Neuronal stem cell (in vitro differentiated cells): ENCODE data around the gene NTRK2.

Source experiments
- DNase-seq: peaks from one replicate; pipeline ENCODE4 v3.0.0-alpha.2; 2013; ENCODE audit warnings: low spot score
- H2AFZ ChIP-seq: one replicate; pipeline ENCODE4 v1.6.1; 2013; ENCODE audit warnings: mild to moderate bottlenecking, low read length, inconsistent platforms
- H2AK5ac ChIP-seq: 2 replicates; pipeline ENCODE4 v1.6.1; 2013; ENCODE audit warnings: low read depth, mild to moderate bottlenecking, inconsistent platforms, low read length, moderate library complexity, mixed read lengths
- H2BK120ac ChIP-seq: 2 replicates; pipeline ENCODE4 v1.6.1; 2013; ENCODE audit warnings: low read depth, mild to moderate bottlenecking, inconsistent platforms, low read length, moderate library complexity, mixed read lengths
- H2BK12ac ChIP-seq: one replicate; pipeline ENCODE4 v1.6.1; 2013; ENCODE audit warnings: low read length, inconsistent platforms
- H2BK15ac ChIP-seq: 2 replicates; pipeline ENCODE4 v1.6.1; 2013; ENCODE audit warnings: mild to moderate bottlenecking, low read length, inconsistent platforms, mixed read lengths
- H2BK5ac ChIP-seq: one replicate; pipeline ENCODE4 v1.6.1; 2013; ENCODE audit warnings: inconsistent platforms, mild to moderate bottlenecking, low read length, moderate library complexity
- H3K14ac ChIP-seq: one replicate; pipeline ENCODE4 v1.6.1; 2013; ENCODE audit warnings: low read length, inconsistent platforms
- H3K18ac ChIP-seq: 2 replicates; pipeline ENCODE4 v1.6.1; 2013; ENCODE audit warnings: low read length, inconsistent platforms
- H3K23ac ChIP-seq: 2 replicates; pipeline ENCODE4 v1.6.1; 2013; ENCODE audit warnings: low read depth, mild to moderate bottlenecking, mixed read lengths, low read length, inconsistent platforms; ENCODE audit not compliant: poor library complexity
- H3K27ac ChIP-seq: replicated peaks from 3 replicates; pipeline ENCODE4 v1.5.1; 2013; ENCODE audit warnings: low read length, inconsistent platforms
- H3K27me3 ChIP-seq, 3 experiments: 2 replicates each; pipeline ENCODE4 v1.6.1; 2013; ENCODE audit warnings: low read length in 3 of 3, mild to moderate bottlenecking in 2 of 3, inconsistent platforms in 1 of 3, low read depth in 1 of 3, mixed read lengths in 1 of 3, moderate library complexity in 1 of 3; ENCODE audit not compliant: control insufficient read depth in 3 of 3, insufficient read depth in 3 of 3
- H3K36me3 ChIP-seq, 2 donors: replicated peaks in 1 of 2; 2 replicates each; pipeline ENCODE4 v1.6.1; 2013; ENCODE audit warnings: low read length in 2 of 2; ENCODE audit not compliant: control insufficient read depth in 2 of 2, insufficient read depth in 2 of 2
- H3K4ac ChIP-seq: 2 replicates; pipeline ENCODE4 v1.6.1; 2013; ENCODE audit warnings: inconsistent platforms, mild to moderate bottlenecking, low read length, moderate library complexity
- H3K4me1 ChIP-seq, 2 donors: 1 replicate in 1 of 2; 2 replicates in 1 of 2; pipeline ENCODE4 v1.6.1; 2013; ENCODE audit warnings: low read length in 2 of 2, low read depth in 1 of 2; ENCODE audit not compliant: control insufficient read depth in 2 of 2, insufficient read depth in 1 of 2
- H3K4me2 ChIP-seq: one replicate; pipeline ENCODE4 v1.6.1; 2013; ENCODE audit warnings: mild to moderate bottlenecking, low read length, inconsistent platforms; ENCODE audit not compliant: insufficient read depth, poor library complexity, severe bottlenecking
- H3K4me3 ChIP-seq, 2 donors: 2 replicates each; pipeline ENCODE4 v1.5.1; 2013; ENCODE audit warnings: low read length in 2 of 2, mild to moderate bottlenecking in 2 of 2, inconsistent platforms in 1 of 2, moderate library complexity in 1 of 2
- H3K79me1 ChIP-seq: one replicate; pipeline ENCODE4 v1.6.1; 2013; ENCODE audit warnings: low read depth, mild to moderate bottlenecking, inconsistent platforms, low read length, moderate library complexity
- H3K9ac ChIP-seq: one replicate; pipeline ENCODE4 v1.6.1; 2013; ENCODE audit warnings: mild to moderate bottlenecking, low read depth, low read length, inconsistent platforms; ENCODE audit not compliant: poor library complexity
- H3K9me3 ChIP-seq, 2 donors: replicated peaks in 1 of 2; 2 replicates each; pipeline versions ENCODE3 to v1.6.1; 2013; ENCODE audit warnings: low read length in 2 of 2, mild to moderate bottlenecking in 2 of 2, inconsistent platforms in 1 of 2, low read depth in 1 of 2, mixed read lengths in 1 of 2, moderate library complexity in 1 of 2; ENCODE audit not compliant: control insufficient read depth in 2 of 2, insufficient read depth in 1 of 2
- H4K8ac ChIP-seq: one replicate; pipeline ENCODE4 v1.6.1; 2013; ENCODE audit warnings: low read depth, mild to moderate bottlenecking, inconsistent platforms, low read length, moderate library complexity
- H4K91ac ChIP-seq: one replicate; pipeline ENCODE4 v1.6.1; 2013; ENCODE audit warnings: low read length, low read depth, mild to moderate bottlenecking, inconsistent platforms; ENCODE audit not compliant: poor library complexity
- WGBS, 2 donors: extraction: QIAGEN DNeasy Blood & Tissue Kit; methylation state at CpG; one replicate each; pipeline ENCODE4 v1.1.7; 2013; ENCODE audit warnings: missing lambda C conversion rate in 2 of 2, mixed read lengths in 1 of 2; ENCODE audit not compliant: insufficient read length in 2 of 2, insufficient replicate concordance in 1 of 2; ENCODE audit errors: extremely low coverage in 2 of 2; 5-methylcytosine and 5-hydroxymethylcytosine counted together

Gene NTRK2

GRCh38 chr9:84993105-84993504, 323.6 kb downstream of the NTRK2 start:
- H3K18ac ChIP-seq = no peak overlapping the region
- no peaks in the 10 kb centered on the region for H3K9me3 ChIP-seq
- no peak overlapping the region for H2AK5ac ChIP-seq
- no peak overlapping the region for H3K23ac ChIP-seq
- no peak overlapping the region for H4K8ac ChIP-seq
- H3K14ac ChIP-seq = no peak overlapping the region
- no peak overlapping the region for H4K91ac ChIP-seq
- no CpG with 5 or more reads among the region's 1 CpG for WGBS, 2 donors
- no peaks in the 10 kb centered on the region for H3K27me3 ChIP-seq
- H3K4ac ChIP-seq = no peak overlapping the region
- no peak overlapping the region for H3K4me3 ChIP-seq
- H2BK12ac ChIP-seq = no peak overlapping the region
- no peak overlapping the region for H2BK5ac ChIP-seq
- H3K4me1 ChIP-seq = peaks cover 19 to 21% of the 10 kb centered on the region in 2 donors
- no peaks in the 10 kb centered on the region for H3K36me3 ChIP-seq
- DNase-seq = no peak
- no peak overlapping the region for H3K4me2 ChIP-seq
- H2BK15ac ChIP-seq = no peak overlapping the region
- H2AFZ ChIP-seq = no peak overlapping the region
- no peak overlapping the region for H3K9ac ChIP-seq
- H3K27ac ChIP-seq = no peak overlapping the region
- H2BK120ac ChIP-seq = no peak overlapping the region
- H3K79me1 ChIP-seq = no peaks in the 10 kb centered on the region

- no peak overlapping the region for H3K23ac ChIP-seq
- H2BK15ac ChIP-seq = no peak overlapping the region
- no peak overlapping the region for H2BK12ac ChIP-seq
- H3K79me1 ChIP-seq = no peaks in the 10 kb centered on the region
- no peak overlapping the region for H3K18ac ChIP-seq
- H3K4me1 ChIP-seq = peaks cover 8 to 10% of the 10 kb centered on the region in 2 donors
- no peak overlapping the region for H3K9ac ChIP-seq
- no CpG with 5 or more reads among the region's 4 CpGs for WGBS, 2 donors
- H2AFZ ChIP-seq = no peak overlapping the region
- no peak overlapping the region for H2AK5ac ChIP-seq
- no peak overlapping the region for H3K4me3 ChIP-seq
- no peak overlapping the region for H3K27ac ChIP-seq
- no peak overlapping the region for H2BK5ac ChIP-seq
- peaks cover 5 to 6% of the 10 kb centered on the region in 2 donors for H3K9me3 ChIP-seq
- H3K4ac ChIP-seq = no peak overlapping the region
- no peak overlapping the region for H3K14ac ChIP-seq
- H3K36me3 ChIP-seq = no peaks in the 10 kb centered on the region
- no peaks in the 10 kb centered on the region for H3K27me3 ChIP-seq
- H4K8ac ChIP-seq = no peak overlapping the region
- H3K4me2 ChIP-seq = no peak overlapping the region
- no peak for DNase-seq
- H2BK120ac ChIP-seq = no peak overlapping the region
- H4K91ac ChIP-seq = no peak overlapping the region
Observed at GRCh38 chr9:84996029-84996428, 326.5 kb downstream of the NTRK2 start.

GRCh38 chr9:84996716-84997115, 327.2 kb downstream of the NTRK2 start:
- H3K18ac ChIP-seq = no peak overlapping the region
- peaks cover 1 to 4% of the 10 kb centered on the region in 2 donors for H3K4me1 ChIP-seq
- WGBS, 2 donors = no CpG with 5 or more reads among the region's 3 CpGs
- H3K9me3 ChIP-seq = peaks cover 10% of the 10 kb centered on the region in 2 donors
- H2AK5ac ChIP-seq = no peak overlapping the region
- H3K27me3 ChIP-seq = no peaks in the 10 kb centered on the region
- no peaks in the 10 kb centered on the region for H3K36me3 ChIP-seq
- H2AFZ ChIP-seq = no peak overlapping the region
- no peak overlapping the region for H3K4me3 ChIP-seq
- H4K91ac ChIP-seq = no peak overlapping the region
- no peak overlapping the region for H3K27ac ChIP-seq
- no peak for DNase-seq
- H4K8ac ChIP-seq = no peak overlapping the region
- H3K4me2 ChIP-seq = no peak overlapping the region
- no peak overlapping the region for H3K9ac ChIP-seq
- H3K79me1 ChIP-seq = no peaks in the 10 kb centered on the region
- no peak overlapping the region for H2BK12ac ChIP-seq
- no peak overlapping the region for H3K23ac ChIP-seq
- no peak overlapping the region for H2BK15ac ChIP-seq
- no peak overlapping the region for H3K14ac ChIP-seq
- H2BK5ac ChIP-seq = no peak overlapping the region
- no peak overlapping the region for H3K4ac ChIP-seq
- H2BK120ac ChIP-seq = no peak overlapping the region

- no CpG with 5 or more reads among the region's 2 CpGs for WGBS, 2 donors
- Histone ChIP-seq H3K9ac (no peak overlapping the region), H2AK5ac (no peak overlapping the region), H2BK120ac (no peak overlapping the region), H3K4me2 (no peak overlapping the region), H3K4ac (no peak overlapping the region), H3K9me3 (peaks cover 10% of the 10 kb centered on the region in 2 donors), H2BK15ac (no peak overlapping the region), H3K27me3 (no peaks in the 10 kb centered on the region), H2AFZ (no peak overlapping the region), H4K91ac (no peak overlapping the region), H2BK12ac (no peak overlapping the region), H4K8ac (no peak overlapping the region), H3K23ac (no peak overlapping the region), H3K18ac (no peak overlapping the region), H3K27ac (no peak overlapping the region), H3K79me1 (no peaks in the 10 kb centered on the region), H2BK5ac (no peak overlapping the region), H3K4me1 (peaks cover 0 to 3% of the 10 kb centered on the region in 2 donors), H3K4me3 (no peak overlapping the region), H3K36me3 (no peaks in the 10 kb centered on the region), H3K14ac (no peak overlapping the region)
- DNase-seq = no peak
Observed at GRCh38 chr9:84997472-84997871, 327.9 kb downstream of the NTRK2 start.
